ENCODE results near the gene GIPC2.

DNA sequence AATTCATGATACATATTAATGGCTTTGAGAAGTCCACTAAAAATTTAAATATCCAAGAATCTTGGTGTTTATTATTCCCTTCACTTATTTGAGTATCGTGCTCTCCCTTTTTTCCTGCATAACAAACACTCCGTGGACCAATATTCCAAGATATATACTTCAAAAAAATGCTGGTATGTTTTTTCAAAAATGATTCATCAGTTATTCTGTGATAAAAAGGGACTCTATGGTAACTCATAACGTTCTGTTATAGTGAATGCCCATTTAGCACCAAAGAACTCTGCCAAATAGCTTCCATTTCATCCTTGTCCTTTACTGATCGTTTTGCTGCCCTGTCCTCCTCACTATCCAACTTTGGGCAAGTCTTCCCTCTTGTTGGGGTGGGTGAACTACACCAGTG, 12.9 kb downstream of the GIPC2 start:
- TF ChIP-seq POLR2A (IDR thresholded peaks at IDR 0.05) (no peak), EP300 (IDR thresholded peaks at IDR 0.05) (no peak)

Data from suprapubic skin (tissue), 2 donors.